Stromal cell of bone marrow (primary cell): ENCODE results near the gene YIF1B.

Source experiments
- DNase-seq: peaks from one replicate; pipeline ENCODE4 v3.0.0-alpha.2; 2012; ENCODE audit warnings: low read depth

The YIF1B gene

DNA sequence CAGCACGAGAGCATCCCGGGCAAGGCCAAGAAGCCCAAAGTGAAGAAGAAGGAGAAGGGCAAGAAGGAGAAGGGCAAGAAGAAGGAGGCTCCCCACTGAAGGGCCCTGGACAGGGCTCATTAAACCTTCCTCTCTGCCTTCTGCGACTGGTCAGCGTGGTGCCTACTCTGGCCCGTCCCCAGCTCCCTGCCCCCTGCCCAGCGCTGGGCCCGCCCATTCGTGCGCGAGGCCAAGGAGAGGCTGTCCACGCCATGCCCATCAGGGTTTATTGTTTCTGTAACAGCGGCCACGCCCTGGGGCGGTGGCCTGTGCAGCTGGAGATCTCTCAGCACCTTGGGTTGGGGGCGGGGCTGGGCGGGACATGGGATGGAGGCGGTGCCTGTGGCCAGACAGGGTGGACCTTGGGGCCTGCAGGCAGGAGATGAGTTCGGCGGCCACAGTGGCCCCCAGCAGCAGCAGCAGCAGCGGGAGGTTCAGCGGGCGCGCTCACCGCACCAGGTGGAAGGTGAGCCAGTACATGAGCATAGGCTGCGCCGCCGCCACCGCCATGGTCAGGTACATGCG is 10.8 kb downstream of the YIF1B start:
- no peak for DNase-seq

DNA sequence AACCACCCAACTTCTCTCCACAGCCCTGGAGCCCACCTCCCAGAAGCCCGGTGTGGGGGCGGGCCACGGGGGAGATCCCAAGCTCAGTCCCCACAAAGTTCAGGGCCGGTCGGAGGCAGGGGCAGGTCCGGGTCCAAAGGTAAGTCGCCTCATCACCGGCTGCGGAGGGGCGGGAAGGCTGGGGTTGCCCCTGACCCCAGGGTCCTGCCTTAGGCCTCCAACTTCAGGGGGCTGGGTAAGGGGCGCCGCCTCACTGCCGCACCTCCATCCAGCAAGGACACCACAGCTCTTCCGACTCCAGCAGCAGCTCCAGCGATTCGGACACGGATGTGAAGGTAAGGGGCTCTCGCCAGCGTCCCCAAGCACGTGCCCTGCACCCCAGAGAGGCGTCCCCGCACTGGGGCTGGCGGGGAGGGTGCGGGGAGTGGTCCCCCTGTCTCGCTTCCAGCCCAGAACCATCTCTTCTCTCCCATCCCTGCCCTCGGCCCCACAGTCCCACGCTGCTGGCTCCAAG is 11.3 kb downstream of the YIF1B start:
- DNase-seq: no peak

DNA sequence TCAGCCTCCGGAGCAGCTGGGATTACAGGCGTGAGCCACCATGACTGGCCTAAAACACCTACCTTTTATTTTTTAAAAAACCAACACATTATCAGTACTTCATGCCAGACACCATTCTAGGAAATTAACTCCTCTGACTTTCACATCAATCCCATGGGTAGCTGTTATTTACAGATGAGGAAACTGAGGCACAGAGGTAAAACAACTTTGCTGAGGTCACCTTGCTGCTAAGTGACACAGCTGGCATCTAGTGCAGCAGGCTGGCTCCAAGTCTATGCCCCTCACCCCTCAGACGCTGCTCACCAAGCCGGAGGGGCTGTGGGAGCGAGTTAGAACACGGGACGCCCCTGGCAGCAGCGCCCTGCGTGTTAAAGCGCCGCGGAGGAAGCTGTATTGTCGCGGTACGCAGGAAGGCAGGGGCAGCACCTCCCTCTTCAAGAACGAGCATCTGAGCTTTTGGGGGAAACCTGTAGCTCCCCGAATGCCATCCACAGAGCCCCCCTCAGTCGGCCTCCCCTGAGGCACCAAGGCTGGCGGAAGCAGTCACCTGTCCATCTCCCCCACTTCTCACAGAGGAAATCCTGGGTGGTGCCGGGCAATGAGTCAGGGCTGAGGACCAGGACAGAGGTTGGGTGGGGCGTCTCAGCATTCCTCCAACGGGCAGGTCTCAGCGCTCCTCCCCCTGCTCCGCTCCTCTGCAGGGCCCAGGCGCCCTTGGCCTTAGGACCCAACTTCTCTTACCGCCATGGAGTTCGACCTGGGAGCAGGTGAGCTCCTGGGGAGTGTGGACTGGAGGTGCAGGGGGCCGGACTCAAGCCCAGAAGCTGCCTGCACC is 12.0 kb downstream of the YIF1B start, which contains the start of gene C19orf33:
TSS of gene C19orf33 (plus strand) at position 735 of the 835 bp plus-strand sequence. CDS start at position 746, 11 bp downstream.
- DNase-seq: no peak

DNA sequence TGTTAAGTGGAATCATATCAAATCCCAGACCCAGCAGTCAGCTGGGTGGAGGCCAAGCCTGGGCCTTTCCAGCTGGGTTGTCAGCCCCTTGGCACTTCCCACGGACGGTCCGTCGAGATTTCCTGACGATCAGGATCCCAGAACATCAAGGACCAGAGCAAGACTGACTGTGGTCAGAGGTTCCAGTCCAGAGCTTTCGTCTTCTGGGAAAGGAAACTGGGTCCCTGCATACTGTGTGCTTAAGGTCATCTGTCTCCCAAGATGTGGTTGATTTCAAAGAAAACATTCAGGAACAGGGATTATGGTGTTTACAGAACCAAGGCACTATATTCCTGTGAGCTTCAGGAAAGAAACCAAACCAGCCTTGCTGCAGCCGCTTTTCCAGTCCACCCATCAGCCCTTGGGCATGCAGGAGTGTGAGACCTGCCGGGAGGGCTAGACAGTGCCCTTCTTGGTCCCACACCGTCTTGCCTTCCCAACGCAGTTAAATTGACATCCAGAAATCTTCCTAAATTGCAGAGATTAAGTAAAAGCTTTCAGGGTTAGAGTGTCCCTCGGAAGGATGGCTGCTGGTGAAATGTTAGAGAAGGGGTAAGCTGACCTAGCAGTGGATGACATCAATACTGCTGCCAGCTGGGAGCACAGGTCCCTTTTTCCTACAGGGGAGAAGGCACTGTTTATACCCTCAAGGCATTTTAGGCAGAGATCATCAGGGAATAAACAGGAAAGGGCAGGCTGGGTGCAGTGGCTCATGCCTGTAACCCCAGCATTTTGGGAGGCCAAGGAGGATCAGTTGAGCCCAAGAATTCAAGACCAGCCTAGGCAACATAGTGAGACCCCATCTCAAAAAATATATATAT is 16.7 kb downstream of the YIF1B start:
- no peak for DNase-seq

DNA sequence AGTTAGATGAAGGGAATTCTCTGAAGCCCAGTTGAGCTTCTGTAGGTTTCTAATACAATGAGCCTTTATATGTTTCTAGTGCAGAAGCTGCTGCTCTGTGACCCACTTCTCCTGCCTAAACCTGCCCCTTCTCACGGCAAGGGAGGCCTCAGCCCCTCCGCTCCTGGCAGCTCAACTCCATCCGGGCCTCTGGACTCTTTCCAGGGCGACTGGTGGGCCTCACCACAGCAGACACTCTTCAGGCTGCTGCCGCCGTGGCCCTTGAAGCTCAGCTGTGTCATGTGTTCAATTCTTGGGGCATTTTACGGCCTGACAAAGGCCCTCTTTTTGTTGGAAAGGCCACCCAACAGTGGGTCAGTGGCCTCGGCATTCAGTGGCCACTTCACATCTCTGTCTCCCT is 21.7 kb downstream of the YIF1B start:
- DNase-seq: no peak

DNA sequence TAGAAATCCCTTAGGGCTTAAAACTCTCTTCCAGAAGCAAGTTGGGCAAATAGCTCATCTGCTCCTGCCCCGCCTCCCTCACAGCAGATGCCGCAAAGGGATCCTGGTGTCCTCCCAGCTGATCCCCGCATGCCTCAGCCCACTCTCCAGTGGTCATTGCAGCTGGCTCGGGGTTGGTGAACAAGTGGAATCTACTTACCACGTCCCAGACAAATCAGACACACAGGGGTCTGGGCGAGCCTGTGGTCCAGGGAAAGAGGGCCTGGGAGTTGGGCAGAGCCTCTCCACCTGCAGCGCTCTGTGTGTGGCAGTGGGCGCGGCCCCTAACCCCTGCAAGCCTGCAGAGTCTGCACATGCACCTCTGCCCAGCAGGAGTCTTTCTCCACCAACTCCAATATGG is 22.5 kb downstream of the YIF1B start:
- no peak for DNase-seq

DNA sequence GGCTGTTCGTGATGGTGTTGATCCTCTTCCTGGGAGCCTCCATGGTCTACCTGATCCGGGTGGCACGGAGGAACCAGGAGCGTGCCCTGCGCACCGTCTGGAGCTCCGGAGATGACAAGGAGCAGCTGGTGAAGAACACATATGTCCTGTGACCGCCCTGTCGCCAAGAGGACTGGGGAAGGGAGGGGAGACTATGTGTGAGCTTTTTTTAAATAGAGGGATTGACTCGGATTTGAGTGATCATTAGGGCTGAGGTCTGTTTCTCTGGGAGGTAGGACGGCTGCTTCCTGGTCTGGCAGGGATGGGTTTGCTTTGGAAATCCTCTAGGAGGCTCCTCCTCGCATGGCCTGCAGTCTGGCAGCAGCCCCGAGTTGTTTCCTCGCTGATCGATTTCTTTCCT is 23.9 kb downstream of the YIF1B start:
- no peak for DNase-seq

DNA sequence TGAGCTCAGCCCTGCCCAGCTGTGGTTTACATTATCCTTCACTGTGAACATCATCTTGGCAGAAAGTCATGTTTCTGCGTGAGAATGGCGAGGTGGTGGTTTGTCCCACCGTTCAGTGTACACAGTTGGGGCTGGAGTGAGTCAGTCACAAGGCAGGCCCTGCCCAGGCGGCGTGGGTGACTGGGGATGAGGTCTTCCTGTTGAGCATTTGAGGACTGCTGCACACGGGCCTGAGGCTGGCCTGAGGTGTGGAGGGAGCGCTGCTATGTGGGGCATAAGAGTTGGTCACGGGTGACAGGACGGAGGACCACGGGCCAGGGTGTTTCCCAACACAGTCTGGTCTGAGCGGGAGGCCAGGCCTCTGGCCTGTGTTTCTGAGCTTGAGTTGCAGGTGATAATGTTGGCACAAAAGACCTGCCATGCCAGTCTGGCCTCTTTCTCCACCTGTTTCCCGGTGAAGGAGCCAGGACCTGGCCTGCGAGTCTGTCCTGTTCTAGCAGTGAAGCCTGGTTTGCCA is 25.1 kb downstream of the YIF1B start:
- DNase-seq: no peak

DNA sequence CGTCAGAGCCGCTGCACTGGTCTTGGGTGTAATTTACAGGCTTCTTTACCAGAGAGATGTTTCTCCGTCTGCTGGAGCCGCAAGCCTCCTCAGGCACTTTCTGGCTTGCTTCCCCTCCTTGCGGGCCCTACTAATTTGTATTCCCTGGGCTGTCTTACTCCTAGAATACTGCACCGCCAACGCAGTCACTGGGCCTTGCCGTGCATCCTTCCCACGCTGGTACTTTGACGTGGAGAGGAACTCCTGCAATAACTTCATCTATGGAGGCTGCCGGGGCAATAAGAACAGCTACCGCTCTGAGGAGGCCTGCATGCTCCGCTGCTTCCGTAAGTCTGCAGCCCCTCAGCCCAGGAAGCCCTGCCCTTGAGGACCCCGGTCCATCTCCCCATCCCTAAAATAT is 25.8 kb downstream of the YIF1B start:
- no peak for DNase-seq

DNA sequence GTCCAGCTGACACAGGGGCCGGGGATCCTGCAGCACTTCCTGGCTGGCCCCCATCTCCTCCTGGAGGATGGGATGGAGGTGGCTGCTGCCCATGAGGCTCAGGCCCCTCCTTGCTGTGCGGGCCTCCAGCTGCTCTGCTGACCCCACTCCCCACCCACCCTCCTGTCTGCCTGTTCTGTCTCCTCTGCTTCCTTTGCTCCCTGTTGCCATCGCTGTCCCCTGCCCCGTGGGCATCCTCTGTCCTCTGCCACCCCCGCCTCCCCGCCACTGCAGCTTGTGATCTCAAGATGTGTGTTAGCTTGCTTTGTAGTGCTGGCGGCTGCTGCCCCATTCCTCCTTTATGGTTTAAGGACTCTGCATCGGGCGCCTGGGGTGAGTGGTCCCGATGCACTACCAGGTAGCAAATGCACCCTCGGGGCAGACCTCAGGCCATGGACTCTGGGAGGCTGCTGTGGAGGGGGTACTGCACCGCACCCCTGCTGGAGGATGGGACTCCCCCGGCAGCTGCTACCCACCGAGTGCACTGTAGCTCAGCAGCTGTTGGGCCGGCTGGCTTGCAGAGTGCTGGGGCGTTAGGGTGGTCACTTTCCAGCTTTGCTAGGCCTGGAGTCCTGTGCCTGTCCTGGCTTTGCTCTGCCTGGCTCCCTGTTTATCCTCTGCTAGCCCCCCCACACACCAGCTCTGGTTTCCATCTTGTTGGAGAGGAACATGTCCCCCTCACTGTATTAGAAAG is 27.5 kb downstream of the YIF1B start:
- no peak for DNase-seq

DNA sequence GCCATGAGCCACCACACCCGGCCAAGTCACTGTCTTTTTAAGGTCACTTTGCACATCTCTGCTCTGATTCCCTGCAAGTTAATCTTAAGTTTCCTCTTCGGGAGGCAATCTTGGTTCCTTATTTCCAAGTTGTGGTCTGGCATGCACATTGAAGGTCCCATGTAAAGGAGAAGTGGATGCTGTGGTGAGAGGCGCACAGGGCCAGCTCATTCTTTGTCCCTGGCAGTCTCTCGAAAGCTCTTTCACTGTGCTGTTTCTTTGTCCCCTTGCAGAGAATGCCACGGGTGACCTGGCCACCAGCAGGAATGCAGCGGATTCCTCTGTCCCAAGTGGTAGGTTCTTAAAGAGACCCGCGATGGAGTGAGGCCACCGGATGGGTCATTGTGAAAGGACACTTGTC is 28.1 kb downstream of the YIF1B start:
- DNase-seq: no peak

DNA sequence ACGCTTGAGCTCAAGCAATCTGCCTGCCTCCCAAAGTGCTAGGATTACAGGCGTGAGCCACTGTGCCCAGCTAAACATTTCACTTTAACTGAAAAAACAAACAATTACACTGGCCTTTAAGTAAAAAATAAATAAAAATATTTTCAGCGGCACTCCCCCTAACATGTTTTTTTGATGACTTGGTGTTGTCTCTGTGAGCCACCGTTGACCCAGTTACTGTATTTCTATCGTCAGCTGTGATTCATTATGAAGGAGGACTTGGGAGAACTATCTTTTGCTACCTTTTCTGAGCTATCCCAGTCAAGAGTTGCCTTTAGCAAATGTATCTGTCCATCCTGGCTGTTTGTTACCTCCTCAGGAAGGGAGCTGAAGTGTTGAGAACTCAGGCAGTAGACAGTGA is 30.2 kb downstream of the YIF1B start:
- DNase-seq: no peak

DNA sequence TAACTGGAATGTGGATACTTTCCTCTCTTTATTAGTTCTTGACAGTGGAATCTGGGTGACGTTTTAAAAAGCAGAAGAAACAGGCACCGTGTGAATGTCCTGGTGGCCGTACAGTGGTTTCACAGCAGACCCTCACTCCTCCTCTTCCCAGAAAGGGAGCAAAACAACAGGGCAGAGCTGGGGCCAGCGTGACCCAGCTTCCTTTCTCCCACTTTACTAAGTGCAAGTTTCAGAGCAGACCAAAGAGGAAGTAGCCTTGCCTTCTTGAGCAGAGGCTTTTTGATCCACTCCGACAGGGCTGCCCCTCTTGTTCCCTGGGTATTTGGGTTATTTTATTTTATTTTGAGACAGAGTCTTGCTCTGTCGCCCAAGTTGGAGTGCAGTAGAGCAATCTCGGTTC is 31.3 kb downstream of the YIF1B start:
- DNase-seq: no peak

DNA sequence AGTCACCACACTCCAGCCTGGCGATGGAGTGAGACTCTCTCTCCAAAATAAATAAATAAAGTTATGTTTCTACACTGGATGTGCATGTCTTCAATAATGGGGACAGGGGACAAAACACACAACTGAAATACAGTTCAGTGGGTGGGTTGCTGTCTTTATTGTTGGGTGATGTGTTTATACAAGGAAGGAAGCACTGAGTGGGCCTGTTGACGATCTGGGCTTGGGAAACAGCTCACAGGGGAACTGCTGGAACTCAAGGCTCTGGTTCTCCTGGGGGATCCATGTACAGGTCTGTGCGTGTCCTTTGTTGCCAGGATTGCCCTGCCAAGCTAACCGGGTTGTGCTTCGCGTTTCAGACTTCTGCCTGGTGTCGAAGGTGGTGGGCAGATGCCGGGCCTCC is 32.5 kb downstream of the YIF1B start:
- no peak for DNase-seq

DNA sequence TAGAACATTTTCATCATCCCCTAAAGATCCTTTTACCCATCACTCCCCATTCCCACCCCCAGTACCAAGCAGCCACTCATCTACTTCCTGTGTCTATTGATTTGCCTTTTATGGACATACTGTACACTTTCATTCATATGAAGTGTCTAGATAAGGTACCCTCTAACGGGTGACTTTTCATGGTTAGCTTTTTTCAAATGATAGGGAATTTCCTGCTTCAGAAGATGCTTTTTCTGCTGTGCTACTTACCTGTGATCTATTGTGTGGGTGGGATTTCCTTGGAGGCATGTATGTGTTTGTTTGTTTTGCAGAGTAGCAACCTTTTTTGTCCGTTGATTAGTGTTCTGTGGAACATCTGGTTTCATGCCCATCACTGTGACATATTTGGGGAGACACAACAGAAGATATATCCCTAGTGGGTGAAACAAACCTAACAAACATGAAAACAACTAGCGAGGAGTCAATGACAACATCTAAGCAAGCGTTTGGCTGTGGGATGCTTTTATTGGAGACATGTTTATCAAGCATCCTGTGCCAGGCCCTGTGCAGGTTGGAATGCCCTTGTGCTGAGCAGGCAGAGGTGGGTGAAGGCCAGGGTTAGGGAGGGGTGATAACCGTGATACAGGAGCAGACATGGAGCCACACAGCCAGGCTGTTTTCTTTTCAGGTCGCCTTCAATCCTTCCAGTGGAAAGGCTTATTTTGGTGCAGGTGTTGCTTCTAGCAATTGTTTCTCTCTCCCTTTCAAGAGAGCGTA is 33.8 kb downstream of the YIF1B start:
- no peak for DNase-seq

DNA sequence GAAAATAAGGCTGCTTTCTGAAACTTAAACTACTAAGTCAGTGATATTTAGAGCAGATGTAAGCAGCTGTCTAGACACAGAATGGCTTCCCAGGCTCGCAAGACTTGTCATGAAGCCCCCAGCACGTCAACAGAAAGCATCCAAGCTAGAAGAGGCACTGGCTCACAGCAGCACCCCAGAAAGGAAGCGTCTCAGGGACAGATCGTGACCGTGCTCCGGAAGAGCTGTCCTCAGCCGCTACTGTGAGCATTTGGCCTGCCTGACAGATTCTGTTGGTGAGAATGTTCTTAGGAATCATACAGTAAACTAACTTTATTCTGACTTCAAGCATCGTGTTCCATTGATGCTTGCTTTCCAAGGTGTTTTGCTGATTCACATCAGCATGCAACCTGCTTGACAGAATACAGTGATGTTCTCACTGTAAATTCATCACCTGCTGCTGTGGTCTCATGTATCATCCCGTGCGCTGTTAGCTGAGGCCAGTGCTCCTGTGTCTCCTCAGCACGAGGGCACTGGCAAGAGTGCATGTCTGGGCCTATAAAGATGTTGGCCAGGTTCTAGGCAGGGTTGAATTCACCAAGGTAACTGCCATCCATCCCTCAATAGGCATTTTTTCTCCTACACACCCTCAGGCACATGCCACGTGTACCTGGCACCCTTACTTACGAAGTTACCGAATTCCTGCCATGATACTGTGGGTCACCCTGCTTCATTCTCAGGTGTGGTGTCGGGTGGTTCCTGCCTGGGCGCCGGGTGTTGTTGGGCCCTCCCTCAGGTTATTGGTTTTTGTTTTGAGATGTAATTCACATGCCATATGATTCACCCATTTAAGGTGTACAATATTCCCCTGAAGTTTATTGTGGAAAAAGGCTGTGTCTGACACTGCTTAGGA is 35.5 kb downstream of the YIF1B start:
- DNase-seq: no peak

DNA sequence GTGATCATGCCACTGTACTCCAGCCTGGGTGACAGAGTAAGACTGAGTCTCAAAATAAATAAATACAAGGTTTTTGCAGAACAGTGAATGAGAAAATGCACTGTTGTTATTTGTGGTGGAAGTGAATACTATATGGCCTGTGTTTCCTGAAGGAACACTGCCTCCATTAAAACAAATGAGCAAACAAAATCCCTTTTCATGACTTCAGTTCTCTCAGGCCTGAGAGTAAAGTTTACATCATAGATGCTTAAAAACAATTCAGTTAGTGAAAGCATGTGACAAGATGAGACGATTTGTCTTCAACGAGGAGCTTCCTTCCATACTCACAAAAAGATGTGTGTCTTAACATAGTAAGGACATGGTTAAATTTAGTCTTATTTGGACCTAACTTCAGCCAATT is 37.0 kb downstream of the YIF1B start:
- no peak for DNase-seq

DNA sequence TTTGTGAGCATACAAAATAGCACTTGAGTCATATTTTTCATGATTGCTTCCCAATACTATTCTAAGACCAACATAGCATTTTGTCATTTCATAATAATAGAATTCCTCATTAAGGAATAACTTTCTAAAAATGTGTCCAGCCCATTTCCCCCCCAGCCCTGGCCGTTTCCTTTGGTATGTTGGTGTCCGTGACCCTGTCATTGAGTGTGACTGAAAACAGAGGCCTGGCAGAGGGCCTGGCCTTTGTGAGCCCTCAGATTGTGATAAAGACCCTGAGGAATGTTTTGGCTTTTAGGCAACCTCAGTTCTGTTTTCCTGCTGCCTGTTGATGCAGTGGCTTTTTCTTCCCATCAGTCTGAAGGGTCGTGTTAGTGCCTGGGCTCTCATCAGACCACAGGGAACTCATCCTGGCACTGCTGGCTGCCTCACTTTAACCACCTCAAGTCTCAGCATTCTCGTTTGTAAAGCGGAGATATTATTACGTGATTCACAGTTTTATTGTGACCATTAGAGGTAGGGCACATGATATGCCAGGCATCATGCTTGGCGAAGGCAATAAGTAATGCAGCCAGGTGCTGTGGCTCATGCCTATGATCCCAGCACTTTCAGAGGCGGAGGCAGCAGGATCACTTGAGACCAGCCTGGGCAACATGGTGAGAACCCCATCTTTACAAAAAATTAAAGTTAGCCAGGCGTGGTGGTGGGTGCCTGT is 37.6 kb downstream of the YIF1B start:
- no peak for DNase-seq

DNA sequence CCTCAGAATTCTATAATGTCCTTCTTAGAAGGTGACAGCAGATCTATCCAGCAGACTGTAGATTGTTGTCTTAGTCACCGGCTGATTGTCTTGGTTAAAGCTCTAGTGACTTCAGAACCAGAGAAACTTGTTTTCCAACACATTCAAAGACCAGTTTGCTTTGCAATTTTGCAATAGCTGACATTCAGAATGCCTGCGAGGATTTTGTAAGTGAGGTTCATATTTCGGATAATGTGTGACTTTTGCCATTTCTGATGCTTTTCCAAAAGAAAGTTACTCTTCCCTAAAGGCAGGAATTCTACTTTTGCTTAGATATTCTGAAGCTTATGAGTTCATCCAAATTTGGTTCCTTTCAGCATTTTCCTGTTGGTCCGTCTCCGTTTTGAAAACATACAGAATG is 38.2 kb downstream of the YIF1B start:
- DNase-seq: no peak
